WTC11 (cell line): ENCODE data around the gene SH3TC1. TPM values are rescaled to one million over a fixed set of nuclear protein-coding genes. Genes with fewer than 3 reads are reported as not detected.

Source experiments
- ATAC-seq: fragments of 200-7000 bp; cut with Tn5 transposase; 2 replicates; pipeline ENCODE4 v1.10.0; 2021; ENCODE audit warnings: mild to moderate bottlenecking, moderate library complexity
- CTCF ChIA-PET: fragments of 300-600 bp; sonication (Branson Sonifier 250); formaldehyde crosslinking; loops from one replicate; lab custom pipeline; 2021; ENCODE audit warnings: antibody characterized with exemption; lab: Charles Lee
- POLR2A ChIA-PET: fragments of 350-600 bp; sonication (Branson Sonifier 250); formaldehyde crosslinking; loops from one replicate; lab custom pipeline; 2021; ENCODE audit warnings: antibody characterized with exemption; lab: Charles Lee
- DNase-seq: peaks from one replicate; pipeline ENCODE4 v3.0.0; 2021; ENCODE audit warnings: low spot score
- H3K27ac Mint-ChIP-seq: 2 replicates; pipeline ENCODE4 v1.8.0; 2021; ENCODE audit warnings: mixed read lengths
- H3K27me3 Mint-ChIP-seq: 2 replicates; pipeline ENCODE4 v1.8.0; 2021; ENCODE audit warnings: low read depth, mild to moderate bottlenecking, moderate library complexity, mixed read lengths
- H3K36me3 Mint-ChIP-seq: 2 replicates; pipeline ENCODE4 v1.8.0; 2021; ENCODE audit warnings: mixed read lengths
- H3K4me1 Mint-ChIP-seq: 2 replicates; pipeline ENCODE4 v1.8.0; 2022; ENCODE audit warnings: mixed read lengths
- H3K4me3 Mint-ChIP-seq: 2 replicates; pipeline ENCODE4 v1.8.0; 2021; ENCODE audit warnings: mild to moderate bottlenecking, moderate library complexity, mixed read lengths
- H3K9me3 Mint-ChIP-seq: 2 replicates; pipeline ENCODE4 v1.8.0; 2021; ENCODE audit warnings: mixed read lengths
- ETV6 ChIP-seq: sonication (generic); formaldehyde crosslinking; IDR thresholded peaks from 2 replicates; pipeline ENCODE4 v1.8.1; 2022; ENCODE audit warnings: mild to moderate bottlenecking, missing genetic modification reagents
- FOXJ3 ChIP-seq: sonication (generic); formaldehyde crosslinking; IDR thresholded peaks from 2 replicates; pipeline ENCODE4 v1.9.0; 2021; ENCODE audit warnings: missing genetic modification reagents, mild to moderate bottlenecking, borderline replicate concordance
- IRF2 ChIP-seq: sonication (generic); formaldehyde crosslinking; IDR thresholded peaks from 2 replicates; pipeline ENCODE4 v1.8.0; 2022; ENCODE audit warnings: low read depth, missing genetic modification reagents, borderline replicate concordance
- NFATC4 ChIP-seq: fragments of 250-450 bp; sonication (Bioruptor Pico); IDR thresholded peaks from 2 replicates; pipeline ENCODE4 v1.9.0; 2021; ENCODE audit warnings: mild to moderate bottlenecking
- NFE2L1 ChIP-seq: sonication (generic); formaldehyde crosslinking; IDR thresholded peaks from 2 replicates; pipeline ENCODE4 v1.8.1; 2023; ENCODE audit warnings: missing genetic modification reagents
- PRDM15 ChIP-seq: sonication (generic); formaldehyde crosslinking; IDR thresholded peaks from 2 replicates; pipeline ENCODE4 v1.8.0; 2022; ENCODE audit warnings: missing genetic modification reagents
- USF1 ChIP-seq: sonication (generic); formaldehyde crosslinking; IDR thresholded peaks from 2 replicates; pipeline ENCODE4 v1.8.0; 2022; ENCODE audit warnings: mild to moderate bottlenecking, missing genetic modification reagents
- ZNF281 ChIP-seq: sonication (generic); formaldehyde crosslinking; IDR thresholded peaks from 2 replicates; pipeline ENCODE4 v1.8.0; 2023; ENCODE audit warnings: mild to moderate bottlenecking, missing genetic modification reagents
- ZNF317 ChIP-seq: sonication (generic); formaldehyde crosslinking; IDR thresholded peaks from 2 replicates; pipeline ENCODE4 v1.8.1; 2023; ENCODE audit warnings: low read depth, mild to moderate bottlenecking, moderate library complexity, missing genetic modification reagents, borderline replicate concordance
- ZNF423 ChIP-seq: fragments of 250-450 bp; sonication (Bioruptor Pico); IDR thresholded peaks from 2 replicates; pipeline ENCODE4 v2.1.2; 2022; ENCODE audit warnings: mild to moderate bottlenecking, moderate library complexity
- ZNF532 ChIP-seq: fragments of 250-450 bp; sonication (Bioruptor Pico); IDR thresholded peaks from 2 replicates; pipeline ENCODE4 v1.9.0; 2021; ENCODE audit warnings: mild to moderate bottlenecking, borderline replicate concordance
- total RNA-seq: library from RNA; stranded (reverse); gene quantifications from 3 replicates; pipeline ENCODE4 v1.2.3, GENCODE V29; 2021

SH3TC1 gene
- total RNA-seq, 1 experiment from 2014 or later = 0.42 TPM

- TF ChIP-seq ZNF532 = no peak
- TF ChIP-seq, all 79 proteins: peak for 0
These were observed 20.0 kb upstream of the SH3TC1 start (continued) for GRCh38 chr4:8179074-8179473.

GRCh38 chr4:8179771-8180170, 19.3 kb upstream of the SH3TC1 start:
- CTCF ChIA-PET = interaction anchor here (0.9 to 1.6 kb wide), 8 partner anchors 47 to 1109 kb away, joined by 3 to 8 read pairs (median 3); no protein-coding TSS in a partner anchor
- no peaks in the 10 kb centered on the region for H3K4me1 Mint-ChIP-seq
- peaks cover 5% of the 10 kb centered on the region for H3K9me3 Mint-ChIP-seq
- no peak overlapping the region for H3K27ac Mint-ChIP-seq
- ATAC-seq (no peak), DNase-seq (no peak)
- H3K4me3 Mint-ChIP-seq = no peak overlapping the region
- H3K36me3 Mint-ChIP-seq = no peaks in the 10 kb centered on the region
- no peaks in the 10 kb centered on the region for H3K27me3 Mint-ChIP-seq
- POLR2A ChIA-PET = no interaction called here
- no peak for TF ChIP-seq USF1 (CRISPR knock-in tag)
- TF ChIP-seq ZNF423 (CRISPR knock-in tag) = peak; percentile 55; the same call in 1 of the 2 replicates

- POLR2A ChIA-PET = no interaction called here
- TF ChIP-seq ETV6 (CRISPR knock-in tag) = no peak
- 0 out of 2 replicates have a peak, but pooled peaks have one; percentile 14 for TF ChIP-seq NFE2L1 (CRISPR knock-in tag)
- H3K36me3 Mint-ChIP-seq = no peaks in the 10 kb centered on the region
- no peak overlapping the region for H3K4me3 Mint-ChIP-seq
- H3K27ac Mint-ChIP-seq = no peak overlapping the region
- peaks cover 5% of the 10 kb centered on the region for H3K9me3 Mint-ChIP-seq
- no peaks in the 10 kb centered on the region for H3K27me3 Mint-ChIP-seq
- ATAC-seq (no peak), DNase-seq (no peak)
- CTCF ChIA-PET = interaction anchor here (0.9 to 1.6 kb wide), 7 partner anchors 47 to 1110 kb away, joined by 3 to 8 read pairs (median 3); no protein-coding TSS in a partner anchor
- no peaks in the 10 kb centered on the region for H3K4me1 Mint-ChIP-seq
These were observed 18.6 kb upstream of the SH3TC1 start for GRCh38 chr4:8180310-8181093.

- ATAC-seq (no peak), DNase-seq (no peak)
- Mint-ChIP-seq H3K27ac (no peak overlapping the region), H3K27me3 (no peaks in the 10 kb centered on the region), H3K4me3 (no peak overlapping the region), H3K4me1 (no peaks in the 10 kb centered on the region), H3K36me3 (no peaks in the 10 kb centered on the region), H3K9me3 (peaks cover 5% of the 10 kb centered on the region)
- POLR2A ChIA-PET = no interaction called here
- TF ChIP-seq ZNF317 (CRISPR knock-in tag) (no peak), NFE2L1 (CRISPR knock-in tag) (0 out of 2 replicates have a peak, but pooled peaks have one; percentile 10)
- CTCF ChIA-PET = interaction anchor here (0.9 to 1.1 kb wide), 2 partner anchors 58 to 86 kb away, joined by 3 read pairs; no protein-coding TSS in a partner anchor
These were observed 18.0 kb upstream of the SH3TC1 start for GRCh38 chr4:8181119-8181518.

GRCh38 chr4:8181844-8182243, 17.2 kb upstream of the SH3TC1 start:
- H3K27me3 Mint-ChIP-seq = no peaks in the 10 kb centered on the region
- DNase-seq = no peak
- no peak for ATAC-seq
- no peak overlapping the region for H3K4me3 Mint-ChIP-seq
- no peaks in the 10 kb centered on the region for H3K4me1 Mint-ChIP-seq
- H3K36me3 Mint-ChIP-seq = no peaks in the 10 kb centered on the region
- H3K9me3 Mint-ChIP-seq = peaks cover 5% of the 10 kb centered on the region
- no peak overlapping the region for H3K27ac Mint-ChIP-seq
- POLR2A ChIA-PET = no interaction called here
- CTCF ChIA-PET = interaction anchor here (0.8 to 1.1 kb wide), 3 partner anchors 14 to 85 kb away, joined by 3 read pairs; no protein-coding TSS in a partner anchor
- no peak for TF ChIP-seq NFATC4 (CRISPR knock-in tag)
- TF ChIP-seq PRDM15 (CRISPR knock-in tag) = no peak
- TF ChIP-seq FOXJ3 = no peak
- TF ChIP-seq ZNF281 (CRISPR knock-in tag) = no peak
- no peak for TF ChIP-seq ETV6 (CRISPR knock-in tag)
- TF ChIP-seq IRF2 (CRISPR knock-in tag) = no peak
